GM12875 (cell line): ENCODE results near the gene ACAP2.
"Not testable (repeated sequence)": the region's sequence is repeated elsewhere in the genome, so short reads cannot be mapped to it uniquely, and the experiment has no call there.

Experiments
- H3K4me3 ChIP-seq: one replicate; pipeline ENCODE4 v1.5.1; 2011; ENCODE audit warnings: low read depth, low read length, control low read depth
- TF ChIP-seq, protein P1 (sequence below): IDR thresholded peaks from 2 replicates; pipeline ENCODE4 v1.5.1; 2011; ENCODE audit warnings: low read depth, mild to moderate bottlenecking, control low read depth, inconsistent platforms, low read length, moderate library complexity, borderline replicate concordance; ENCODE audit not compliant: insufficient read depth

The ACAP2 gene

DNA sequence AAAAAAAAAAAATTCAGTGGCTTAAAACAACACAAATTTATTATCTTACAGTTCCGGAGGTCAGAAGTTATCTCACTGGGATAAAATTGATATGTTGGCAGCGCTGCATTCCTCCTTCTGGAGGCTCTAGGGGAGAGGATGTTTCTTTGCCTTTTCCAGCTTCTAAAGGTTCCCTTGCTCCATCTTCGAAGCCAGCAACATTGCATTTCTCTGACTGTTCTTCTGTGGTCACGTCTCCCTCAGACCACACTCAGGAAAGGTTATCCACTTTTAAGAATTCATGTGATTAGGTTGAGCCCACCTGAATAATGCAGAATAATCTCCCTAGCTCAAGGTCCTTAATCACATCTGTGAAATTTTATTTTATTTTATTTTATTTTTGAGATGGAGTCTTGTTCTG lies 23.4 kb upstream of the ACAP2 start:
- TF ChIP-seq, protein P1, sequence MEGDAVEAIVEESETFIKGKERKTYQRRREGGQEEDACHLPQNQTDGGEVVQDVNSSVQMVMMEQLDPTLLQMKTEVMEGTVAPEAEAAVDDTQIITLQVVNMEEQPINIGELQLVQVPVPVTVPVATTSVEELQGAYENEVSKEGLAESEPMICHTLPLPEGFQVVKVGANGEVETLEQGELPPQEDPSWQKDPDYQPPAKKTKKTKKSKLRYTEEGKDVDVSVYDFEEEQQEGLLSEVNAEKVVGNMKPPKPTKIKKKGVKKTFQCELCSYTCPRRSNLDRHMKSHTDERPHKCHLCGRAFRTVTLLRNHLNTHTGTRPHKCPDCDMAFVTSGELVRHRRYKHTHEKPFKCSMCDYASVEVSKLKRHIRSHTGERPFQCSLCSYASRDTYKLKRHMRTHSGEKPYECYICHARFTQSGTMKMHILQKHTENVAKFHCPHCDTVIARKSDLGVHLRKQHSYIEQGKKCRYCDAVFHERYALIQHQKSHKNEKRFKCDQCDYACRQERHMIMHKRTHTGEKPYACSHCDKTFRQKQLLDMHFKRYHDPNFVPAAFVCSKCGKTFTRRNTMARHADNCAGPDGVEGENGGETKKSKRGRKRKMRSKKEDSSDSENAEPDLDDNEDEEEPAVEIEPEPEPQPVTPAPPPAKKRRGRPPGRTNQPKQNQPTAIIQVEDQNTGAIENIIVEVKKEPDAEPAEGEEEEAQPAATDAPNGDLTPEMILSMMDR, result no peak
- no peak overlapping the region for H3K4me3 ChIP-seq

DNA sequence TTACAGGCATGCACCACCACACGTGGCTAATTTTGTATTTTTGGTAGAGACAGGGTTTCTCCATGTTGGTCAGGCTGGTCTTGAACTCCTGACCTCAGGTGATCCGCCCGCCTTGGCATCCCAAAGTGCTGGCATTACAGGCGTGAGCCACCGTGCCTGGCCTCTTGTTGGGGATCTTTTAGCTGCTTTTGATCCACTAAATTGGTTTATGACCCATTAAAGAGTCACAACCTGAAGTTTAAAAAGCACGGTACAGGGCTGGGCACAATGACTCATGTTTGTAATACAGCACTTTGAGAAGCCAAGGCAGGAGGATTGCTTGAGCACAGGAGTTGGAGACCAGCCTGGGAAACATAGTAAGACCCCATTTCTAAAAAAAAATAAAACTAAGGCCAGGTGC lies 20.1 kb upstream of the ACAP2 start:
- not testable (repeated sequence) for H3K4me3 ChIP-seq

DNA sequence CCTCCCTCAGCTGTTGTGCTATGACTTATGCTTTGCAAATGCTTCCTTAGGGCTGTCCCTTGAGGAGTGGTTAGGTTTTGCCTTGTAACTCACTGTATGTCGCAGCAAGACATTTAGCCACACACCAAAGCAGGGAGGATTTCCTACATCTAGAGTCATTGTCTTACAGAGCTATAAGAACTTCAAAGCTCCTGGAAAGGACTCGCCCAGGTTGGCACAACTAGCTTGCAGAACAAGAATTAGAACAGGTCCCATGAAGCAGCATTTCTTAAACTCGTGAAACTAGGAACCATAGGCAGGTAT lies 19.4 kb upstream of the ACAP2 start:
- no peak overlapping the region for H3K4me3 ChIP-seq
- TF ChIP-seq, protein P1, result no peak

DNA sequence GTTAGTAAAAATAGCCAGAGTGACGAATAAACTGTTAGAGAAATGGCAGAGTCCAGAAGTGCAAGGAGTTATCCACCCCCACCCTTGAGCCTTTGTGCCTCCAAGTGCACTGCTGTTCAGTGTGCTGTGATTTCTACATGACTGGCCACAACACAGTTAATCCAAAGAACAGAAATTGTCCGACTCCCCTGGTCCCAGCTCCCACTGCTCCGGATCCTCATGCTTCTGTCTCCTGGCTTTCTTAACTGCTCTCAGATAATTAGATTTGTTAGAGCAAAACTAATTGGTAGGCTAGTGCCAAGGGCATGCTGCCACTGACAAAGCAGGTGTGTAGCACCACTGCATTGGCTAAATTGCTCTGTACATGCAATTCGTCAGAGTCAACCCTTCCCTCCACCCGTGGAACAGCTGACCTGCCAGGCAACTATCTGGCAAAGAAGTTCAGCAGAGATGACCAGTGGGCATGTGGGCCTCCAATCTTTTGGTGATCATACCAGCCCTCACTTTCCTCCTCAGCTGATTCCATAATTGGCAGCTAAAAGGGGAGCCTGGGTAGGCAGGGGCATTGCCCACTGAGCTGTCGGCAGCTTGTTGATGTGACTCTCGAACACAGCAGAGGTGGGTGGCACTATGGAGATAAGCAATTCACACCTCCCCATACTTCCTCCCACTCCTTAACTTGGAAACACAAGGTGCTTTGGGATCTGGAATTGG lies 18.9 kb upstream of the ACAP2 start:
- no peak overlapping the region for H3K4me3 ChIP-seq
- TF ChIP-seq, protein P1, result no peak

DNA sequence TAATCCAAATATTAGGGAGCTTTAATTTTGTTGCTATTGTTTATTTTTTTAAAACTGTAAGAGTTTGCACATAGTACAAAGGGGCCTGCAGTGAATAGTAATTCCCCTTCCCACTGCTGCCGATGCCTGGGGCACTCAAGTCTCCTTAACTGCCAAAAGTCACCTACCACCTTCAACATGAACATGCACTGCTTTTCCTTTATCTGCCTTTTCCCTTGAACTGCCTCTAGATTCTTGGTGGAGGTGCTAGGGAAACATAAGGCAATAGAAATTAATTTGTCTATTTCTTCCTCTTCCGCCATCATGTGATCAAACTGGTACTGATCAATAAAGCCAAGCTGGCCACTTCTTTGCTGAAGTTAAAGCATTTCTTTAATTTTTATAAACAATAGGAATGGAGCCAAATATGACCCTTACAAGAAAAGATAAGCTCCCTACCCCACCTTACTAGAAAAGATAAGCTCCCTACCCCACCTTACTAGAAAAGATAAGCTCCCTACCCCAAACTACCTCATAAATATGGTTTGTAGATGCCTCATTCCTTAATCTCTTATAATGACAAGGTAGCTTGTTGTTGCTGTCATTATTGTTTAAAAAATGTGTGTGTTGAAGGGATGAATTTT lies 17.4 kb upstream of the ACAP2 start:
- TF ChIP-seq, protein P1, result no peak
- no peak overlapping the region for H3K4me3 ChIP-seq

DNA sequence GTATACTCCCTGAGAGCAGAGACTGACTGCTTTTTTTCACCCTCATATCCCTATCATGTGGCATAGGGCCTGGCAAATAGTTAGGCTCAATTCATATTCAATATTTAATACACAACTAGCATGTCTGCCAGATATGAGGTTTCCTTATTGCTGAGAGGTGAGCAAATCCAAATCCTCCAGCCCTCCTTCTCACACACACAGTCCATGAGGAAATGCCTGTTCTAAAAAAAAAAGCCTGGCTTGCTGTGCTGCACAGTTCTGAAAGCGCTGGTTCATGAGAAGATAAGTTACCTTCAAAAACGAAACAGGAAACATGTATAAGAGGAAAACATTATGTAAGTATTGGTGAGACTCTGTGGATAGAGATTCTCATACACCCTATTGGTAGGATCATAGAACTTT lies 15.5 kb upstream of the ACAP2 start:
- H3K4me3 ChIP-seq, result no peak overlapping the region
- TF ChIP-seq, protein P1, result no peak

DNA sequence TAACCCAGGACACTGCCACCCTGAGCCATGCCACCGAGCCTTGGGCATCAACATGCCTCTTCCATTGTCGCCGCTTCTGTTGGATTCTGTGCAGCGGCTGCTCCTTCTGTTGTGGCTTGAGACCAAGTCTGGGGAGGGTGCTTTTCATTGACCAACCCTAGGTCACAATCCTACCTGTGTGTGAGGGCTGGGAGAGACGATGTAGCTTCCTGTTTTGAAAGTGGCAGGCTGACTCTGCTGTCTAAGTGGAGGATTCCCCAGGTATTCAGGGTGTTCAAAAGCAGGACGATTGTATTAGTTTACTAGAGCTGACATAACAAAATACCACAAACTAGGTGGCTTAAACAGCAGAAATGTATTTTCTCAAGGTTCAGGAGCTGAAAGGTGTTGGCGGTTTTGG lies 13.0 kb upstream of the ACAP2 start:
- TF ChIP-seq, protein P1, result no peak

DNA sequence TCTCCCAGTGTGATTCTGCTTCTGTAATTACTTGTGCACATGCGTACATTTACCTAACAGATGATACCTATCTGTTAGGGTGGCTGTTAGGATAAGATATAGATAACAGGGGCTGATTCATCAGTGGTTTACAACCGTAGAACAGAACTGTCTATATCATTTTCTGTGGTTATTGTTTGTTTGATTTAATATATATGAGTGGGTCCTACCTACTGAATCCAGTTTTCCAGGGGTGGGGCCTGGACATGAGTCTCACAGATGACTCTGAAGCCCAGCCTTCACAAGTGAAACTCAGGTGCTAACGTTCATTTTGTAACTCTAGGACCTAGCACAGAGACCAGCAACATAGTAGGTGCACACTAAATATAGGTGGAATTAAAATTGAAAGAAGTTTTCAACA lies 10.4 kb upstream of the ACAP2 start:
- H3K4me3 ChIP-seq, result no peak overlapping the region
- TF ChIP-seq, protein P1, result no peak

More for the DNA sequence above, 13.0 kb upstream of the ACAP2 start:
- H3K4me3 ChIP-seq, result no peak overlapping the region
